OCI-LY7 (cell line): Measurements from ENCODE around the gene ZNF207. TPM values are rescaled to one million over a fixed set of nuclear protein-coding genes. Genes with fewer than 3 reads are reported as not detected.

Source experiments
- BruUV-seq: library from RNA; stranded (reverse); fragments of 400-500 nt; replicated peaks from 2 replicates; lab custom pipeline; 2021; lab: Mats Ljungman, UMichigan
- CTCF ChIA-PET: fragments of 300-600 bp; sonication (Branson Sonifier 250); formaldehyde crosslinking; loops from one replicate; lab custom pipeline; 2022; ENCODE audit warnings: antibody characterized with exemption; ENCODE audit not compliant: unreplicated experiment; lab: Charles Lee
- POLR2A ChIA-PET: fragments of 300-600 bp; sonication (Branson Sonifier 250); formaldehyde crosslinking; loops from one replicate; lab custom pipeline; 2022; ENCODE audit warnings: antibody characterized with exemption; lab: Charles Lee
- DNase-seq: peaks from one replicate; pipeline ENCODE4 v3.0.0-alpha.2; 2015; ENCODE audit warnings: low spot score
- H2AFZ ChIP-seq: fragments of 200-600 bp; sonication (generic), shearing (Covaris generic); 2 replicates; pipeline ENCODE4 v1.6.1; 2014; ENCODE audit warnings: mild to moderate bottlenecking, antibody characterized with exemption, low read length, moderate library complexity
- H3K27ac ChIP-seq: fragments of 200-600 bp; sonication (generic); 2 replicates; pipeline ENCODE4 v1.5.1; 2014; ENCODE audit warnings: mixed run types, low read depth, mild to moderate bottlenecking, moderate library complexity, low read length, inconsistent platforms; ENCODE audit not compliant: poor library complexity, severe bottlenecking
- H3K36me3 ChIP-seq: fragments of 200-600 bp; sonication (generic); 2 replicates; pipeline ENCODE4 v1.6.1; 2014; ENCODE audit warnings: mild to moderate bottlenecking, antibody characterized with exemption, low read length, moderate library complexity, mixed read lengths; ENCODE audit not compliant: insufficient read depth
- H3K4me1 ChIP-seq: fragments of 200-600 bp; sonication (generic); 2 replicates; pipeline ENCODE4 v1.5.1; 2014; ENCODE audit warnings: mild to moderate bottlenecking, low read length; ENCODE audit not compliant: insufficient read depth, poor library complexity, severe bottlenecking
- H3K4me2 ChIP-seq: fragments of 200-600 bp; sonication (generic); 2 replicates; pipeline ENCODE4 v1.6.1; 2014; ENCODE audit warnings: mild to moderate bottlenecking, low read length
- H3K4me3 ChIP-seq: fragments of 200-600 bp; sonication (generic); 2 replicates; pipeline ENCODE4 v1.5.1; 2014; ENCODE audit warnings: mild to moderate bottlenecking, low read depth, low read length; ENCODE audit not compliant: poor library complexity, severe bottlenecking
- H3K79me2 ChIP-seq: fragments of 200-600 bp; sonication (generic); 2 replicates; pipeline ENCODE4 v1.6.1; 2016; ENCODE audit warnings: low read depth, mild to moderate bottlenecking, low read length, moderate library complexity, mixed read lengths; ENCODE audit not compliant: insufficient read depth
- H3K9me2 ChIP-seq: fragments of 200-600 bp; sonication (generic); 2 replicates; pipeline ENCODE4 v1.6.1; 2016; ENCODE audit warnings: mild to moderate bottlenecking, low read length, mixed read lengths; ENCODE audit not compliant: insufficient read depth
- H3K9me3 ChIP-seq: fragments of 200-600 bp; sonication (generic); 2 replicates; pipeline ENCODE4 v1.6.1; 2014; ENCODE audit warnings: mild to moderate bottlenecking, mixed run types, low read length, mixed read lengths
- H4K20me1 ChIP-seq: fragments of 200-600 bp; sonication (generic); 2 replicates; pipeline ENCODE4 v1.6.1; 2014; ENCODE audit warnings: mild to moderate bottlenecking, antibody characterized with exemption, low read length, moderate library complexity, mixed read lengths; ENCODE audit not compliant: insufficient read depth
- CTCF ChIP-seq: fragments of 200-600 bp; sonication (generic); conservative IDR thresholded peaks from 2 replicates; pipeline ENCODE4 v1.5.1; 2014; ENCODE audit warnings: mild to moderate bottlenecking, antibody characterized with exemption, low read length, moderate library complexity, mixed read lengths
- EZH2phosphoT487 ChIP-seq: fragments of 200-600 bp; sonication (generic); IDR thresholded peaks from 2 replicates; pipeline ENCODE4 v1.6.1; 2018; ENCODE audit warnings: low read depth, borderline replicate concordance, mild to moderate bottlenecking, mixed run types, antibody characterized with exemption, low read length, moderate library complexity, mixed read lengths
- intact Hi-C: fragments of 100-400 bp; cut with micrococcal nuclease; formaldehyde crosslinking; loops from one replicate; pipeline ENCODE4 v1.10.0; 2022; ENCODE audit not compliant: unreplicated experiment
- total RNA-seq, 2 experiments: library from RNA; depleted of rRNA in 1 of 2; stranded (reverse); fragments of >200 nt in 1 of 2; shearing (Covaris generic) in 1 of 2; gene quantifications; 2 replicates each; pipeline ENCODE4 v1.2.3, GENCODE V29; 2014 to 2022

The ZNF207 gene
- total RNA-seq, 2 experiments from 2014 or later: 157 to 284 TPM

GRCh38 chr17:32307658-32308057 is 42.3 kb upstream of the ZNF207 start:
- Histone ChIP-seq H3K27ac (no peak overlapping the region), H2AFZ (no peak overlapping the region), H4K20me1 (no peaks in the 10 kb centered on the region), H3K4me3 (no peak overlapping the region), H3K4me2 (no peak overlapping the region), H3K36me3 (no peaks in the 10 kb centered on the region), H3K79me2 (no peaks in the 10 kb centered on the region), H3K4me1 (peaks cover 23% of the 10 kb centered on the region), H3K9me2 (no peaks in the 10 kb centered on the region), H3K9me3 (no peaks in the 10 kb centered on the region)
- intact Hi-C loops: no loop called here
- POLR2A ChIA-PET: no interaction called here
- BruUV-seq: no TSS peak
- TF ChIP-seq CTCF: no peak
- no peak for TF ChIP-seq EZH2phosphoT487
- CTCF ChIA-PET: no interaction called here
- no peak for DNase-seq

GRCh38 chr17:32311028-32311536 is 38.9 kb upstream of the ZNF207 start:
- Histone ChIP-seq H3K4me1 (peaks cover 28% of the 10 kb centered on the region), H3K9me3 (no peaks in the 10 kb centered on the region), H3K4me2 (peak overlapping the region; percentile 63), H4K20me1 (no peaks in the 10 kb centered on the region), H3K27ac (peak overlapping the region; percentile 69), H3K36me3 (no peaks in the 10 kb centered on the region), H3K79me2 (no peaks in the 10 kb centered on the region), H3K9me2 (no peaks in the 10 kb centered on the region), H2AFZ (peak overlapping the region; percentile 67; the same call in 1 of the 2 replicates), H3K4me3 (peak overlapping the region; percentile 29)
- intact Hi-C loops: no loop called here
- no TSS peak for BruUV-seq
- peak; percentile 36 for DNase-seq
- ChIA-PET POLR2A (interaction anchor here (0.6 to 1.4 kb wide), 5 partner anchors 16 to 468 kb away, joined by 3 to 6 read pairs (median 4); no protein-coding TSS in a partner anchor), CTCF (no interaction called here)
- TF ChIP-seq CTCF: no peak
- no peak for TF ChIP-seq EZH2phosphoT487

GRCh38 chr17:32314636-32315035 is 35.3 kb upstream of the ZNF207 start:
- DNase-seq: no peak
- H3K4me3 ChIP-seq: no peak overlapping the region
- H3K79me2 ChIP-seq: no peaks in the 10 kb centered on the region
- no peak overlapping the region for H3K27ac ChIP-seq
- intact Hi-C loops: no loop called here
- no peaks in the 10 kb centered on the region for H4K20me1 ChIP-seq
- ChIA-PET POLR2A (interaction anchor here (0.6 kb wide), 1 partner anchor 96 kb away, joined by 3 read pairs; no protein-coding TSS in a partner anchor), CTCF (no interaction called here)
- TF ChIP-seq CTCF: no peak
- peaks cover 32% of the 10 kb centered on the region for H3K4me1 ChIP-seq
- no peaks in the 10 kb centered on the region for H3K36me3 ChIP-seq
- no peaks in the 10 kb centered on the region for H3K9me2 ChIP-seq
- no TSS peak for BruUV-seq
- H3K4me2 ChIP-seq: no peak overlapping the region
- H2AFZ ChIP-seq: no peak overlapping the region
- no peaks in the 10 kb centered on the region for H3K9me3 ChIP-seq
